ENCODE results near the gene MUTYH.

The MUTYH gene

GRCh38 chr1:45314266-45314665, 26.0 kb downstream of the MUTYH start:
- in situ Hi-C loops (cut with MboI; ENCODE audit: low sequenced_read_pairs, unreplicated experiment) = no loop called here
- no peak for TF ChIP-seq CTCF (IDR thresholded peaks at IDR 0.05; ENCODE audit: borderline replicate concordance, control extremely low read depth, extremely low read depth, insufficient read depth, missing control alignments)
- DNase-seq (ENCODE audit: low spot score) = no peak

GRCh38 chr1:45306905-45307304, 33.3 kb downstream of the MUTYH start:
- in situ Hi-C loops (cut with MboI; ENCODE audit: low sequenced_read_pairs, unreplicated experiment) = no loop called here
- DNase-seq (ENCODE audit: low spot score) = no peak
- no peak for TF ChIP-seq CTCF (IDR thresholded peaks at IDR 0.05; ENCODE audit: borderline replicate concordance, control extremely low read depth, extremely low read depth, insufficient read depth, missing control alignments)

- DNase-seq (ENCODE audit: low spot score) = peak; percentile 65
- in situ Hi-C loops (cut with MboI; ENCODE audit: low sequenced_read_pairs, unreplicated experiment) = no loop called here
- no peak for TF ChIP-seq CTCF (IDR thresholded peaks at IDR 0.05; ENCODE audit: borderline replicate concordance, control extremely low read depth, extremely low read depth, insufficient read depth, missing control alignments)
Measured at GRCh38 chr1:45306319-45306718, 33.9 kb downstream of the MUTYH start.

GRCh38 chr1:45305231-45305630, 35.0 kb downstream of the MUTYH start:
- DNase-seq (ENCODE audit: low spot score) = no peak
- in situ Hi-C loops (cut with MboI; ENCODE audit: low sequenced_read_pairs, unreplicated experiment) = no loop called here
- TF ChIP-seq CTCF (IDR thresholded peaks at IDR 0.05; ENCODE audit: borderline replicate concordance, control extremely low read depth, extremely low read depth, insufficient read depth, missing control alignments) = no peak

- DNase-seq (ENCODE audit: low spot score) = no peak
Measured at GRCh38 chr1:45304311-45305081, 35.7 kb downstream of the MUTYH start.

GRCh38 chr1:45303520-45304310, 36.5 kb downstream of the MUTYH start:
- peak; percentile 88 for TF ChIP-seq CTCF (IDR thresholded peaks at IDR 0.05; ENCODE audit: borderline replicate concordance, control extremely low read depth, extremely low read depth, insufficient read depth, missing control alignments)
- in situ Hi-C loops (cut with MboI; ENCODE audit: low sequenced_read_pairs, unreplicated experiment) = no loop called here
- DNase-seq (ENCODE audit: low spot score) = peak; percentile 98

More at GRCh38 chr1:45304311-45305081, 35.7 kb downstream of the MUTYH start:
- no peak for TF ChIP-seq CTCF (IDR thresholded peaks at IDR 0.05; ENCODE audit: borderline replicate concordance, control extremely low read depth, extremely low read depth, insufficient read depth, missing control alignments)
- in situ Hi-C loops (cut with MboI; ENCODE audit: low sequenced_read_pairs, unreplicated experiment) = no loop called here

All from GM13976 (cell line).